SH-SY5Y (cell line): ENCODE data around the gene CCRL2.

Experiments
- GATA2 ChIP-seq: IDR thresholded peaks from 2 replicates; pipeline ENCODE4 v1.6.1; 2011; ENCODE audit warnings: mild to moderate bottlenecking, low read depth, low read length
- GATA3 ChIP-seq: IDR thresholded peaks from 2 replicates; pipeline ENCODE4 v1.6.1; 2011; ENCODE audit warnings: low read depth, mild to moderate bottlenecking, low read length, moderate library complexity

DNA sequence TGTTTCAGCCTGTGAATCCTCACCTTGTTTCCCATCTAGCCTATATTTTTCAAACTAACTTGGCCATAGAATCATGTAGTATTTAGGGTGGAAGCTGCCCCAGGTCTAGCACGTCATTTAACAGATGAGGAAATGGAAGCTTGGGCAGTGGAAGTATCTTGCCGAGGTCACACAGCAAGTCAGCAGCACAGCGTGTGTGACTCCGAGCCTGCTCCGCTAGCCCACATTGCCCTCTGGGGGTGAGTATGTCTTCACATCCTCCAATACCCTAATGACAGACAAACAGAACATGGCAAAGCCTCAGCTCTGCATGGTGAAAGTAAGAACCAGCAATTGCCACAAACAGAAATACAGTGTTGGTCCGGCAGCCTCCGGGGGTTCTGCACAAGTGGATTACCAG, 38.5 kb upstream of the CCRL2 start:
- TF ChIP-seq GATA2 (no peak), GATA3 (no peak)
